ENCODE measurements around the gene CUEDC1. TPM values are rescaled to one million over a fixed set of nuclear protein-coding genes. Genes with fewer than 3 reads are reported as not detected.
"Not testable (repeated sequence)": the region's sequence is repeated elsewhere in the genome, so short reads cannot be mapped to it uniquely, and the experiment has no call there.

The CUEDC1 gene
- total and polyA plus RNA-seq, 2 donors: 14.9 to 57.1 TPM

DNA sequence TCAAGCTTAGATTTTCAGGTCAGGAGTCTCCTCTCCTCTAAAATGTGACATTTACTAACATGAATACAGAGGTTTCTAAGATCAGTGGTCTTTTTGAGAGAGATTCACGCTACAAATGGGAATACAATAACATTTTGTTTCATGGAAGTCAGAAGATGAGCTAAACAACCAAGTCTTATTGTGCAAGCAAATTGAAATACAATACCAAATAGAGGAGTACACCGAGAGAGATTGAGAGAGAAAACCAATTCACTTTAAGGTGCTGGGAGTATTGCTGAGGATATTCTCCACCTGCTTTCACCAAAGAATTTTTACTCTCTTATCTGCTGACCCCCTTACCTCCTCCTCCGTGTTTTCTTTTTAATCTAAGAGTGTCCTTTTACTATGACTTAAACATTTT is 21.4 kb upstream of the CUEDC1 start:
- 79% methylated on average over 3 of the region's 3 CpGs for WGBS
- Histone ChIP-seq H3K4me1 (ENCODE audit: insufficient read depth) (no peaks in the 10 kb centered on the region), H3K36me3 (ENCODE audit: insufficient read depth) (peaks cover 6% of the 10 kb centered on the region), H3K27ac (ENCODE audit: low read depth) (no peak overlapping the region), H3K4me3 (ENCODE audit: low read depth, low read length) (no peak overlapping the region)
- DNase-seq (ENCODE audit: extremely low spot score): no peak

DNA sequence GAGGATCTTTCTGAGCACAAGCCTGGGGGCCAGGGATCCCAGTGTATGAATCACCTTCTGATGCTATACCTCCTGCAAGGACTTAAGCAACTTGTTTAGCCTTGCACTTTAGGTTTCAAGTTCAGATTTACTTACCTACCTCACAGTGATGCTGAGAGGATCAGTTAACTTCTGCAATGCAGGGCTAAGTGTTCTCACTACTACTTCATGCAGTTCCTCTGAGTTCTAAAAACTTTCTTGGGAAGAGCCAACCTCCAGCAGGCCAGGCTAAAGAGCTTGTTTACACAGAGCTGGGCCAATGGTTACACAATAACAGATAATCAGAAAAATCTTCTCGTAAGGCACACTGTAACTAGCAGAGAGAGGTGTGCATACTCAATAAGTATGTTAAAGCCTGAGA is 19.8 kb upstream of the CUEDC1 start:
- Histone ChIP-seq H3K4me3 (ENCODE audit: low read depth, low read length) (no peak overlapping the region), H3K4me1 (ENCODE audit: insufficient read depth) (no peaks in the 10 kb centered on the region), H3K36me3 (ENCODE audit: insufficient read depth) (peaks cover 6% of the 10 kb centered on the region), H3K27ac (ENCODE audit: low read depth) (no peak overlapping the region)
- DNase-seq (ENCODE audit: extremely low spot score): no peak
- WGBS: 22% methylated on average over 1 of the region's 1 CpG

DNA sequence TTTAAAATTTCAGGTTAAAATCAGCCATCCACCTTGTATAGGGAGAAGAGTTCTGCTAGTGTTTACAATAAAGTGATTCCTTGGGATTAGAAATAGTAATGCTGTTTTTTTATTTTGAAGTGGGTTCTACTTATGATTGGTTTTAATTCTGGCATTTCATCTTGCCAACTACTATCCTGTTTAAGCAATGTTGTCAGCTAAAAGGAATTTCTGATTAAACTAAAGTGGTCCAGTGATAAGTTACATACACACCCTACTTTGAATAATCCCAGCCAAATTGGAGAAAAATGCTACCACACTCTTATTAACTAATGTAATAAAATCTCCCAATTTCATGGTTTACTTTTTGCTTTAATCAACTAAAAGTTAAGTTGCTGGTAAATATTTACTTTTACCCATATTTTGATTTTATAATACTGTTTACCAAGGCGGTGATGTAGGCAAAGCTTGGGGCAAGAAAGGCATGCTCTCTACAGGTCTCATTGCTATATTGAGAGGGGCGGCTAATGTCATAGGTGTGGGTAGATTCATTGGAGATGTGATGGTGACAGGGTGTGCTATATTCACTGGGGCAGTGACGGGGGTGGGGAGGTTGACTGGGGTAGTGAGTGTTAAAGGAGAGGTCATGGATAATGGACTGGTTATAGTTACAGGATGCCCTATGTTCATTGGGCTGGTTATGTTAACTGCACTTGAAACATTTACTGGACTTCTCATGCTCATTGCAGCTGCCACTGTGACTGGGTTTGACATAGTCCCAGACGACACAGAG is 19.0 kb upstream of the CUEDC1 start:
- H3K36me3 ChIP-seq (ENCODE audit: insufficient read depth); H3K27ac ChIP-seq (ENCODE audit: low read depth); H3K4me1 ChIP-seq (ENCODE audit: insufficient read depth); H3K4me3 ChIP-seq (ENCODE audit: low read depth, low read length); DNase-seq (ENCODE audit: extremely low spot score): not testable (repeated sequence)
- WGBS: 82% methylated on average over 4 of the region's 4 CpGs

DNA sequence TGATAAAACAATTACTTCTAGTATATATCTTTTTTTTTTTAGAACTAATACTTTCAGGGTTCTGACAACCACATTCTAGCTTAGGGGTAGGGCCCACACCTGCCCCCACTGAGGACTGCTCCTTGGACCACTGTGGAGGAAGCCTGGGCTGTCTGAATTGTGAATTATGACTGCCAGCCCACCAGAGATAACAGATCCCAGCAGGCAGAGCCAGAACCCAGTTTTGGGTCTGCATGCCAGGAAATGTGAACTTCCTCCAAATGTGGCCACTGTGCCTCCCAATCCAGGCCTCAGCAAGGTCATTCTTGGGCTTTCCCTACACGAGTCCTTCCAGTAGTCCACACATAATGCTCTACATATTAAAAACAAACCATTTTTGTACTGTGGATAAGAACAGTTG is 16.9 kb upstream of the CUEDC1 start:
- DNase-seq (ENCODE audit: extremely low spot score): no peak
- H3K4me1 ChIP-seq (ENCODE audit: insufficient read depth): no peaks in the 10 kb centered on the region

DNA sequence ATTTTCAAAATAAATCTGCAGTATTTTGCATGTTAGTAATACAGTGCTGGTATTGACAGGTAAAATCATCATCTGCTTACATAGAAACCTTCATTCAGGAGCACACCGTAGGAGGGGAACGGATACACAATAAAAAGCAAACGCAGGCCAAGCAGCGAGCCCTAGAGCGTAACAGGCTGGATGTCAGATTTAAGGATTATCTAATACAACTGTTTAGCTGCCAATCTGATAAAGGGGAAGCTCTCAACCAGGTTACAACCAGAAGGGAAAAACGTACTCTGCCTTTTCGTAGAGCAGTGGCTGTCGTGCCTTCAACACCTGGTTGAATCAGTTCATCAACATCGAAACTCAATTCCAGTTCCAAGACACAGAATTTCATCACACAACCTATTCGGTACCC is 16.4 kb upstream of the CUEDC1 start:
- DNase-seq (ENCODE audit: extremely low spot score): no peak
- WGBS: 35% methylated on average over 10 of the region's 10 CpGs
- H3K36me3 ChIP-seq (ENCODE audit: insufficient read depth): peaks cover 4% of the 10 kb centered on the region
- no peak overlapping the region for H3K4me3 ChIP-seq (ENCODE audit: low read depth, low read length)
- H3K27ac ChIP-seq (ENCODE audit: low read depth): no peak overlapping the region
- no peaks in the 10 kb centered on the region for H3K4me1 ChIP-seq (ENCODE audit: insufficient read depth)

More for the DNA sequence above, 16.9 kb upstream of the CUEDC1 start:
- H3K36me3 ChIP-seq (ENCODE audit: insufficient read depth): peaks cover 6% of the 10 kb centered on the region
- H3K27ac ChIP-seq (ENCODE audit: low read depth): no peak overlapping the region
- no peak overlapping the region for H3K4me3 ChIP-seq (ENCODE audit: low read depth, low read length)
- WGBS: 33% methylated on average over 1 of the region's 1 CpG

DNA sequence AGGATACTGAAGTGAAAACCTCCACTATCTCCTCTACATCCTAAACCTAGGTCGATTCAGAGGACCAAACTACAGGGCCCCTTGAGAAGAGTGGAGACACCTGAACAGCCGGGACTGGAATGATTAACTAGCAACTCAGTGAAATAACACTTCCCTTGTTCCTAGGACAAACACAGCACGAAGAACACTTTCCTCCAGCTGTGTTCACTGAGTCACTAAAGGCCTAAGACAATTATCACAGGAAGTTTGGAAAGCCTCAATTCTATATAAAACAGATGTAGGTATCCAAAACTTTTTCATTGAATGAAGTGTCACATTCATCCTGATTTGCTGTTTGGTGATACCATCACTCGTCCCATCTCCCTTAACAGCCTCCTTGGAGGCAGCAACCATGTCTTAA is 15.5 kb upstream of the CUEDC1 start:
- Histone ChIP-seq H3K27ac (ENCODE audit: low read depth) (no peak overlapping the region), H3K4me1 (ENCODE audit: insufficient read depth) (no peaks in the 10 kb centered on the region), H3K4me3 (ENCODE audit: low read depth, low read length) (no peak overlapping the region), H3K36me3 (ENCODE audit: insufficient read depth) (peaks cover 4% of the 10 kb centered on the region)
- 55% methylated on average over 4 of the region's 4 CpGs for WGBS
- no peak for DNase-seq (ENCODE audit: extremely low spot score)

DNA sequence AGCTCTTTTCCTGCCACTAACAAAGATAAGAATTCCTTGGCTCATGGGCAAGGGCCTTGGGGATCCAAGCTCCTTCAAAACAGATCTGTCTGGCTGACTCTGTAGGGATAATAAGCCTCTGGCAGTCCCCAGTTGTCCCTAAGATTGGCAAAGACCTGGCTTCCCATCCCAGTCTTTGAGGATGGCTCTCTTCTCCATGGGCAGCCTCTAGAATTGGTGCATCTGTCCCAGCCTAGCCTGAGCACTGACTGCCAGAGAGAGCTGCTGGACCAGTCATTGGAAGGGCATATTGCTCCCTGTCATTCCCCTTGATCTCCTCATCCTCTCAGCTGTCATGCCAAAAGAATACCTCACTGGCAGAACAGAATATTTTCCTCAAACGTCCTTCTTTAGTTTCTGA is 13.2 kb upstream of the CUEDC1 start:
- Histone ChIP-seq H3K36me3 (ENCODE audit: insufficient read depth) (no peaks in the 10 kb centered on the region), H3K27ac (ENCODE audit: low read depth) (no peak overlapping the region), H3K4me3 (ENCODE audit: low read depth, low read length) (no peak overlapping the region), H3K4me1 (ENCODE audit: insufficient read depth) (no peaks in the 10 kb centered on the region)
- 61% methylated on average over 1 of the region's 1 CpG for WGBS
- DNase-seq (ENCODE audit: extremely low spot score): no peak

DNA sequence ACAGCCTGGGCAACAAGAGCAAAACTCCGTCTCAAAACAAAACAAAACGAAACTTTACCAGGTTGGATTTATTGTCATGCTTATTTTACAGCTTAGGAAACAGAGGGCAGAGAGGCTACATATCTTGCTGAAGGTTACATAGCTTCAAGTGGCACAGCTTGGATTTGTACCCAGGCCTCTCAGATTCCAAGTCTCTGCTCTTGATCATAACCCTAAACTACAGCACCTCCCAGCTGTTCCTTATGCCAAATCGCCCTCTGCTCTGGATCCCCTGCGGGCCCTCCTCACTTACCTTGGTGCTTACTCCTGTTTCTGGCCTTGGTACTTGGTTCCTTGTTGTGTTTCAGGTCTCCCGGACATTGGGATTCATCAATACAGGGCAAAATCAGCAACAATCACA is 11.7 kb upstream of the CUEDC1 start:
- no peaks in the 10 kb centered on the region for H3K36me3 ChIP-seq (ENCODE audit: insufficient read depth)
- H3K4me1 ChIP-seq (ENCODE audit: insufficient read depth): no peaks in the 10 kb centered on the region
- 92% methylated on average over 5 of the region's 5 CpGs for WGBS
- H3K27ac ChIP-seq (ENCODE audit: low read depth): no peak overlapping the region
- no peak for DNase-seq (ENCODE audit: extremely low spot score)
- no peak overlapping the region for H3K4me3 ChIP-seq (ENCODE audit: low read depth, low read length)

DNA sequence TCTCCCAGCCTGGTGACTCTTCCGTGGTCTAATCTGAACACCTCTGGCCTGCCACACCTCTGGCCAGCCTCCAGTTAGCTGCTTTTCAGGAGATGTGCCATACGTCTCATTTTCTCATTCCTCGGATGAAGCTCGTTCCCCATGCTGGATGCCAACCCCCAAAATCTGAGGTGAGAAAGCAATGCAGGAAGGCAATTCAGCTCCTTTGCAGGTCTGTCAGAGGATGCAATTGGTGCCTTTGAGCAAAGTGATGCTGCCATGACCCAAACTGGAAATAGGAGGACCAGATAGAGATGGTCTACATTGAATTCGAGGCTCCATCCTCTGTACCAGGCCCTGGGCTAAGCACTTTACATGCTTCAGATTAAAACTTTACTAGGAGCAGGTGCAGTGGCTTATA is 11.0 kb upstream of the CUEDC1 start:
- Histone ChIP-seq H3K27ac (ENCODE audit: low read depth) (no peak overlapping the region), H3K36me3 (ENCODE audit: insufficient read depth) (no peaks in the 10 kb centered on the region), H3K4me1 (ENCODE audit: insufficient read depth) (no peaks in the 10 kb centered on the region), H3K4me3 (ENCODE audit: low read depth, low read length) (no peak overlapping the region)
- no peak for DNase-seq (ENCODE audit: extremely low spot score)
- WGBS: 92% methylated on average over 5 of the region's 5 CpGs

DNA sequence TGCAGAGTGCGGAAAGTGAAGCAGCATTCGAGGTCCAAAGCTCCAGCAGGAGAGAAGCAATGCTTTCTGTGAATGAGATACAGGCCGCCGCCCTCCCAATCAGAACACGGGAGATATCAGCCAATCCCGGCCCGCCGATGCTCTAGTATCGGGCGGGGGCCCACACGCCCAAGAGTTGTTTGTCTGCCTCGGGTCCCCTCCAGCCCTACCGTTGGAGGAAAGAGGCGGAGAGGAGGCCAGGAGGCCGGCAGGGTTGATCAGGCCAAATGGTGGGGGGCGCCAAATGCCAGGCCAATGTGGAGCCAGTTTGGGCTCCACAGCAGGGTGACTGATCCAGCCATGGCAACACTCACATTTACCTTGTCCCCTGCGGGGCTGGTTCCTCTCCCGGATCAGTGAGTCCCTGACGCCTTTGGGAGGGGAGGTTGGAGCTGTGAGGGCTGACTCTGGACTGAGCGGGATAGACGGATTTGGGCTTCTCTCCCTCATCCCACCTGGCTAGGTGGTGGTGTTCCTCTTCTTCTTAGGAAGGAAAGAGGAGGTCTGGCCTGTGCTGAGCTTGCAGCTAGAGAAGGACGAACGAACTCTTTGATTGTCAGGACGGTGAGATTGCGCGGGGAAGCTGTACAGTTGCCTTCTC is 10.4 kb upstream of the CUEDC1 start:
- no peak overlapping the region for H3K4me3 ChIP-seq (ENCODE audit: low read depth, low read length)
- H3K4me1 ChIP-seq (ENCODE audit: insufficient read depth): no peaks in the 10 kb centered on the region
- DNase-seq (ENCODE audit: extremely low spot score): no peak
- WGBS: 88% methylated on average over 26 of the region's 26 CpGs
- no peaks in the 10 kb centered on the region for H3K36me3 ChIP-seq (ENCODE audit: insufficient read depth)
- H3K27ac ChIP-seq (ENCODE audit: low read depth): no peak overlapping the region

DNA sequence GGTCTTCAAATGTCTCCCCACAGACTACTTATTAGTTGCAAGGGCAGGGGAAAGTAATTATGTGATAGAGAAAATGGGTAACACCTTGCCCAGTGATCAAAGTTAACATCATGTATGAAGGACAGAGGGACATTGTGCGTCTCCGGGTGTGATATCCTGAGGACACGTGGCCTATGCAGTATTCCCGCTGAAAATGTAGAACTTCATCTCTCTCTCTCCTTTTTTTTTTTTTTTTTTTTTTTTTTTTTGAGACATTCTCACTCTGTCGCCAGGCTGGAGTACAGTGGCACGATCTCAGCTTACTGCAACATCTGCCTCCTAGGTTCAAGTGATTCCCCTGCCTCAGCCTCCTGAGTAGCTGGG is 7.9 kb upstream of the CUEDC1 start:
- Histone ChIP-seq H3K27ac (ENCODE audit: low read depth) (no peak overlapping the region), H3K4me1 (ENCODE audit: insufficient read depth) (no peaks in the 10 kb centered on the region), H3K4me3 (ENCODE audit: low read depth, low read length) (no peak overlapping the region), H3K36me3 (ENCODE audit: insufficient read depth) (no peaks in the 10 kb centered on the region)
- DNase-seq (ENCODE audit: extremely low spot score): no peak
- 96% methylated on average over 6 of the region's 6 CpGs for WGBS

DNA sequence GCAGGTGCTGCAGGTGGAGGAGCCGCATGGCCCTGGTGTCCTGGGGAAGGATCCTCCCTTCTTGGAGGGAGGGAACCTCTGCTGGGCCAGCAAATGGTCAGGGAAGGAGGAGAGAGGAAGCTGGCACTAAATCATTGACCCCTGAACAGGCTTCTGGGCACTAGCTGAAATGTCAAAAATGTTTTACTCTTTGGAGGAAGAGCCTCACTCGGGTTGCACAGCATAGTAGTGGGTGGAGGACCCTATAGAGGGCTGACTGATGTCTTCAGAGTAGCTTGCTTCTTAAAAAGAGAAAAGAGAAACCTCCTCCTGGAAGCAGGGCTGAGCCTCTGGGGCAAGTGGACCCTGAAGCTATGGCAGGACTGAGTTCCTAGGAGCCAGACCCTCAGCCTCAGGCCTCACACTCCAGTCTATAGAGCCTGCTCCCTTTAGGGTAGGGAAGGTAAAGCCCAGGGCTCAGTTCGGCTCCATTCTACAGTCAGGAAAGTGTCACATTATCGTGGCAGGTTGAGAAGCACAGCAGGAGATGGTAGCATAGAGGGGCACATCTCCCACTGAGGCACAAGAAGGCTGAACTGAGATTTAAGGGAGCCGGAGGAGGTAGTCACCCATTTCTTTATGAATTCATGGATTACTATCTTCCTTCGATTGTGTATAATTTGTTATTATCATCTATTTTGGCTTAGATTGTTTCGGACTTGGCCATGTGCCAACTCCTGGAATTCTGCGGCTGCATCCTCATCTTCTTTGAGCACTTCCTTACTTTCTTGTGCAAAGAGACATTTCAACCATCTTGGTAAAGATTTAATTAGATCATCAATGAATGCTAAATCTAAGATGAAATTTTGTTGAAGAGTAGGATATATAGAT is 7.3 kb upstream of the CUEDC1 start:
- no peaks in the 10 kb centered on the region for H3K36me3 ChIP-seq (ENCODE audit: insufficient read depth)
- H3K4me3 ChIP-seq (ENCODE audit: low read depth, low read length): no peak overlapping the region
- H3K27ac ChIP-seq (ENCODE audit: low read depth): no peak overlapping the region
- H3K4me1 ChIP-seq (ENCODE audit: insufficient read depth): no peaks in the 10 kb centered on the region
- DNase-seq (ENCODE audit: extremely low spot score): no peak
- 72% methylated on average over 8 of the region's 8 CpGs for WGBS

DNA sequence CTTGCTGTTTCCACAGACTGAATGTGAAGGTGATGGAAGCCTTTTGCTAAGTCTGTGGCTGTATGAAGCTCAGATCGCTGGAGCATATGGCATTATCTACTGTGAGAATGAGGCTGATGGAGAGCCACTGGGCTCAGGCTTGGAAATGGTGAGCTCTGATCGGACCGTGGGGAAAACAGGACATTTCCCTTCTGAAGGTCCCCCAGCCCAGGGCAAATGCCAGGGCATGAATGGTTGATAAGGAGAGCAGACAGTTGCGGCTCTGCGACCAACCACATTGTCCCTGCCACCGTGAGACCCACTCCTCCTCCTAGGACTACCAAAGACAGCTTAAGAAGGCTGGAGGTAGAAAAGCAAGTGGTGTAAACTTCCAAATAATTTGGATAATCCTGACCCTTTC is 4.7 kb upstream of the CUEDC1 start:
- 93% methylated on average over 6 of the region's 6 CpGs for WGBS
- no peaks in the 10 kb centered on the region for H3K4me1 ChIP-seq (ENCODE audit: insufficient read depth)
- no peak overlapping the region for H3K4me3 ChIP-seq (ENCODE audit: low read depth, low read length)
- no peak for DNase-seq (ENCODE audit: extremely low spot score)
- no peak overlapping the region for H3K27ac ChIP-seq (ENCODE audit: low read depth)
- no peaks in the 10 kb centered on the region for H3K36me3 ChIP-seq (ENCODE audit: insufficient read depth)

DNA sequence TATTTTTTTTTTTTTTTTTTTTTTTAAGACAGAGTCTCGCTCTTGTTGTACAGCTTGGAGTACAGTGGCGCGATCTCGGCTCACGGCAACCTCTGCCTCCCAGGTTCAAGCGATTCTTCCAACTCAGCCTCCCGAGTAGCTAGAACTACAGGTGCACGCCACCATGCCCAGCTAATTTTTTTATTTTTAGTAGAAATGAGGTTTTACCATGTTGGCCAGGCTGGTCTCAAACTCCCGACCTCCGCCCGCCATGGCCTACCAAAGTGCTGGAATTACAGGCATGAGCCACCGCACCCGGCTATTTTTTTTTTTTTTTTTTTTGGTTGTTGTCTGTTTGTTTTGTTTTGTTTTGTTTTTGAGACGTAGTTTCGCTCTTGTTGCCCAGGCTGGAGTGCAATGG is 3.2 kb upstream of the CUEDC1 start:
- DNase-seq (ENCODE audit: extremely low spot score); H3K4me1 ChIP-seq (ENCODE audit: insufficient read depth); H3K36me3 ChIP-seq (ENCODE audit: insufficient read depth); H3K27ac ChIP-seq (ENCODE audit: low read depth); H3K4me3 ChIP-seq (ENCODE audit: low read depth, low read length): not testable (repeated sequence)
- 96% methylated on average over 14 of the region's 15 CpGs for WGBS

Measured in urinary bladder (tissue), 4 donors.